Keratinocyte (primary cell): ENCODE results near the gene PLPPR2. TPM values are rescaled to one million over a fixed set of nuclear protein-coding genes. Genes with fewer than 3 reads are reported as not detected.
A peak's percentile ranks its signal among the peaks of the same experiment; 100 is the strongest.
"Not testable (repeated sequence)": the region's sequence is repeated elsewhere in the genome, so short reads cannot be mapped to it uniquely, and the experiment has no call there.

Experiments used
- DNase-seq: peaks from one replicate; pipeline ENCODE4 v3.0.0-alpha.2; 2011; ENCODE audit warnings: low read depth, missing footprints, low spot score
- FAIRE-seq: peaks from 2 replicates; lab custom pipeline; 2011; peaks lifted over from hg19 to GRCh38; lab: Jason Lieb, UNC
- H2AFZ ChIP-seq: 2 replicates; pipeline ENCODE4 v1.6.0; 2012; ENCODE audit warnings: low read length, control low read depth, inconsistent platforms; ENCODE audit not compliant: control insufficient read depth
- H3K27ac ChIP-seq: 2 replicates; pipeline ENCODE4 v1.5.1; 2011; ENCODE audit warnings: low read length; ENCODE audit not compliant: control insufficient read depth, insufficient read depth
- H3K27me3 ChIP-seq: 3 replicates; pipeline ENCODE4 v1.6.0; 2011; ENCODE audit warnings: low read length; ENCODE audit not compliant: control insufficient read depth, insufficient read depth; ENCODE audit errors: extremely low read depth
- H3K36me3 ChIP-seq, 2 experiments: 2 replicates in 1 of 2; 3 replicates in 1 of 2; pipeline ENCODE4 v1.5.1; 2011; ENCODE audit warnings: low read length in 2 of 2, mild to moderate bottlenecking in 1 of 2; ENCODE audit not compliant: control insufficient read depth in 2 of 2, insufficient read depth in 2 of 2; ENCODE audit errors: extremely low read depth in 1 of 2
- H3K4me1 ChIP-seq: 3 replicates; pipeline ENCODE4 v1.5.1; 2011; ENCODE audit warnings: low read length; ENCODE audit not compliant: control insufficient read depth, insufficient read depth; ENCODE audit errors: extremely low read depth
- H3K4me2 ChIP-seq: 3 replicates; pipeline ENCODE4 v1.6.0; 2011; ENCODE audit warnings: low read depth, low read length; ENCODE audit not compliant: control insufficient read depth, insufficient read depth; ENCODE audit errors: extremely low read depth
- H3K4me3 ChIP-seq, 3 experiments: fragments of 200-600 bp in 1 of 3; sonication (generic) in 1 of 3; 2 replicates in 2 of 3; 3 replicates in 1 of 3; pipeline ENCODE4 v1.5.1; 2011 to 2016; ENCODE audit warnings: low read length in 3 of 3, mild to moderate bottlenecking in 3 of 3, control low read depth in 2 of 3, inconsistent platforms in 1 of 3, low read depth in 1 of 3, mixed read lengths in 1 of 3, mixed run types in 1 of 3, moderate library complexity in 1 of 3; ENCODE audit not compliant: control insufficient read depth in 2 of 3, insufficient read depth in 2 of 3; ENCODE audit errors: extremely low read depth in 1 of 3
- H3K79me2 ChIP-seq: 2 replicates; pipeline ENCODE4 v1.6.0; 2012; ENCODE audit warnings: low read length; ENCODE audit not compliant: control insufficient read depth, insufficient read depth
- H3K9ac ChIP-seq: 3 replicates; pipeline ENCODE4 v1.6.0; 2011; ENCODE audit warnings: low read length; ENCODE audit not compliant: control insufficient read depth, insufficient read depth; ENCODE audit errors: extremely low read depth
- H3K9me1 ChIP-seq: 3 replicates; pipeline ENCODE4 v1.6.0; 2011; ENCODE audit warnings: low read length; ENCODE audit not compliant: control insufficient read depth, insufficient read depth; ENCODE audit errors: extremely low read depth
- H3K9me3 ChIP-seq: 2 replicates; pipeline ENCODE4 v1.5.1; 2012; ENCODE audit warnings: low read depth, low read length; ENCODE audit not compliant: control insufficient read depth
- H4K20me1 ChIP-seq: 3 replicates; pipeline ENCODE4 v1.6.0; 2011; ENCODE audit warnings: low read length; ENCODE audit not compliant: control insufficient read depth, insufficient read depth; ENCODE audit errors: extremely low read depth
- CTCF ChIP-seq, 3 experiments: IDR thresholded peaks in 1 of 3; conservative IDR thresholded peaks in 1 of 3; optimal IDR thresholded peaks in 1 of 3; 2 replicates in 2 of 3; 3 replicates in 1 of 3; pipeline versions ENCODE3 to v1.5.1; 2011; ENCODE audit warnings: low read length in 3 of 3, mild to moderate bottlenecking in 3 of 3, moderate library complexity in 2 of 3, control low read depth in 1 of 3, inconsistent platforms in 1 of 3; ENCODE audit not compliant: insufficient read depth in 2 of 3; ENCODE audit errors: extremely low read depth in 1 of 3
- EZH2 ChIP-seq: IDR thresholded peaks from one replicate; pipeline ENCODE4 v1.6.1; 2012; ENCODE audit warnings: inconsistent platforms, mild to moderate bottlenecking, low read length, moderate library complexity
- dilution Hi-C: fragments of 300-500 bp; cut with MboI; formaldehyde crosslinking; loops from one replicate; pipeline ENCODE4 v1.7.0; 2020; ENCODE audit warnings: low sequenced_read_pairs; ENCODE audit not compliant: extremely low pct_ligation_motif_present
- polyA plus RNA-seq, 5 experiments: library from polyadenylated mRNA; depleted of rRNA in 3 of 5; stranded (reverse) in 3 of 5; stranded (forward) in 1 of 5; unstranded in 1 of 5; fragments of >200 nt; gene quantifications; 1 replicate in 1 of 5; 2 replicates in 3 of 5; 3 replicates in 1 of 5; pipeline versions ENCODE4 v1.2.1 to v1.2.3, GENCODE V29; 2011 to 2012; ENCODE audit warnings: missing spikeins in 2 of 5, low read depth in 1 of 5, low replicate concordance in 1 of 5

PLPPR2 gene
- polyA plus RNA-seq, 1 donor (not counting 4 experiments of a cell fraction or from before 2014, with no cell fraction given) = 3.5 TPM

GRCh38 chr19:11404588-11405222 lies 49.5 kb downstream of the PLPPR2 start:
- Histone ChIP-seq H3K27me3 (no peaks in the 10 kb centered on the region), H3K4me1 (no peaks in the 10 kb centered on the region), H3K27ac (no peak overlapping the region), H3K9me1 (no peaks in the 10 kb centered on the region), H3K4me3 (no peak overlapping the region), H2AFZ (no peak overlapping the region), H3K79me2 (no peaks in the 10 kb centered on the region), H3K9ac (no peak overlapping the region), H3K9me3 (no peaks in the 10 kb centered on the region), H3K36me3 (no peaks in the 10 kb centered on the region), H3K4me2 (no peak overlapping the region), H4K20me1 (no peaks in the 10 kb centered on the region)
- DNase-seq (no peak), FAIRE-seq (no peak)
- dilution Hi-C loops = no loop called here
- no peak for TF ChIP-seq CTCF (optimal IDR thresholded peaks at IDR 0.05 in 1 of 3, IDR thresholded peaks at IDR 0.05 in 1 of 3, conservative IDR thresholded peaks at IDR 0.05 in 1 of 3; ENCODE audit: extremely low read depth in 1 of 3, insufficient read depth in 2 of 3, low read length in 3 of 3)
- TF ChIP-seq EZH2 = no peak

GRCh38 chr19:11405846-11406643 lies 50.8 kb downstream of the PLPPR2 start:
- dilution Hi-C loops = no loop called here
- no peaks in the 10 kb centered on the region for H3K36me3 ChIP-seq

GRCh38 chr19:11406703-11407236 lies 51.5 kb downstream of the PLPPR2 start:
- dilution Hi-C loops, H3K27me3 ChIP-seq, H3K9me1 ChIP-seq, H3K36me3 ChIP-seq, H3K9me3 ChIP-seq, DNase-seq, H3K27ac ChIP-seq, H3K79me2 ChIP-seq, H3K4me1 ChIP-seq, H4K20me1 ChIP-seq, FAIRE-seq, H3K4me3 ChIP-seq, H2AFZ ChIP-seq, H3K9ac ChIP-seq: not testable (repeated sequence)
- H3K4me2 ChIP-seq = peak overlapping the region; percentile 27

More at GRCh38 chr19:11405846-11406643, 50.8 kb downstream of the PLPPR2 start:
- H3K9ac ChIP-seq = no peak overlapping the region
- H3K9me3 ChIP-seq = no peaks in the 10 kb centered on the region
- peak overlapping the region in 1 of 3 experiments; percentile 27 for H3K4me3 ChIP-seq
- FAIRE-seq = no peak
- H2AFZ ChIP-seq = peak overlapping the region; percentile 8
- DNase-seq = no peak
- no peaks in the 10 kb centered on the region for H3K4me1 ChIP-seq
- no peak overlapping the region for H3K27ac ChIP-seq
- no peaks in the 10 kb centered on the region for H4K20me1 ChIP-seq
- peak overlapping the region; percentile 27 for H3K4me2 ChIP-seq
- no peaks in the 10 kb centered on the region for H3K9me1 ChIP-seq
- H3K27me3 ChIP-seq = no peaks in the 10 kb centered on the region
- H3K79me2 ChIP-seq = no peaks in the 10 kb centered on the region
- TF ChIP-seq CTCF (optimal IDR thresholded peaks at IDR 0.05 in 1 of 3, IDR thresholded peaks at IDR 0.05 in 1 of 3, conservative IDR thresholded peaks at IDR 0.05 in 1 of 3; ENCODE audit: extremely low read depth in 1 of 3, insufficient read depth in 2 of 3, low read length in 3 of 3) (peak in 2 of 3 experiments; percentile 67 to 72), EZH2 (no peak)
